Keratinocyte (primary cell): ENCODE results near the gene COX6B1.

Source experiments
- CTCF ChIP-seq, 3 experiments: IDR thresholded peaks in 1 of 3; conservative IDR thresholded peaks in 1 of 3; optimal IDR thresholded peaks in 1 of 3; 2 replicates in 2 of 3; 3 replicates in 1 of 3; pipeline versions ENCODE3 to v1.5.1; 2011; ENCODE audit warnings: low read length in 3 of 3, mild to moderate bottlenecking in 3 of 3, moderate library complexity in 2 of 3, control low read depth in 1 of 3, inconsistent platforms in 1 of 3; ENCODE audit not compliant: insufficient read depth in 2 of 3; ENCODE audit errors: extremely low read depth in 1 of 3
- EZH2 ChIP-seq: IDR thresholded peaks from one replicate; pipeline ENCODE4 v1.6.1; 2012; ENCODE audit warnings: inconsistent platforms, mild to moderate bottlenecking, low read length, moderate library complexity

DNA sequence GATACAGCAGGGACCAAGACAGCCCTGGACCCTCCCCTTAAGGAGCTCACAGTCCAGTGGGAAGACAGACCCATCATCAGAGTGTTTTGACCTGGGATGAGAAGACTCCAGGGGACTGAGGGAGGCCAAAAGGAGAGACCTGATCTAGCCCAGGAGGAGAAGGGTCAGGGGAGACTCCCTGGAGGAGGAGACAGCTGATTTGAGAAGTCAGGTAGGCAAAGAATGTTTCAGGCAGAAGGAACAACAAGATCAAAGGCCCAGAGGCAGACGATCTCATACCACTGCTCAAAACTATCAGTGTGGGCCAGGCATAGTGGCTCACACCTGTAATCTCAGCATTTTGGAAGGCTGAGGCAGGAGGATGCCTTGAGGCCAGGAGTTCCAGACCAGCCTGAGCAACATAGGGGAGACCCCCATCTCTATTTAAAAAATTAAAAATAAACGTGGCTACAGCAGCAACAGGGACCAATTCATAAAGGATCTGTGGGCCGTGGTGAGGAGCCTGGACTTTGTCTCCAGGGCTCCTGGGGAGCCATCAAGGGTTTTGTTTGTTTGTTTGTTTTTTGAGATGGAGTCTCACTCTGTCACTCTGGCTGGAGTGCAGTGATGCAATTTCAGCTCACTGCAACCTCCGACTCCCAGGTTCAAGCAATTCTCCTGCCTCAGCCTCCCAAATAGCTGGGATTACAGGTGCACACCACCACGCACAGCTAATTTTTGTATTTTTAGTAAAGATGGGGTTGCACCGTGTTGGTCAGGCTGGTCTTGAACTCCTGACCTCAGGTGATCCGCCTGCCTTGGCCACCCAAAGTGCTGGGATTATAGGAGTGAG, 2.2 kb upstream of the COX6B1 start:
- TF ChIP-seq CTCF (optimal IDR thresholded peaks at IDR 0.05 in 1 of 3, IDR thresholded peaks at IDR 0.05 in 1 of 3, conservative IDR thresholded peaks at IDR 0.05 in 1 of 3; ENCODE audit: extremely low read depth in 1 of 3, insufficient read depth in 2 of 3, low read length in 3 of 3) (no peak), EZH2 (no peak)
